GM18951 (cell line): ENCODE results near the gene PRDM15.

Experiments used
- POLR2A ChIP-seq: IDR thresholded peaks from 4 replicates; pipeline ENCODE4 v1.6.1; 2011; ENCODE audit warnings: mild to moderate bottlenecking; ENCODE audit not compliant: insufficient read length, insufficient read depth; ENCODE audit errors: extremely low read depth
- in situ Hi-C: fragments of 300-500 bp; cut with MboI; formaldehyde crosslinking; loops from one replicate; pipeline ENCODE4 v1.12.0; 2022; ENCODE audit warnings: low sequenced_read_pairs, mixed read lengths, inconsistent platforms; ENCODE audit not compliant: unreplicated experiment

PRDM15 gene

DNA sequence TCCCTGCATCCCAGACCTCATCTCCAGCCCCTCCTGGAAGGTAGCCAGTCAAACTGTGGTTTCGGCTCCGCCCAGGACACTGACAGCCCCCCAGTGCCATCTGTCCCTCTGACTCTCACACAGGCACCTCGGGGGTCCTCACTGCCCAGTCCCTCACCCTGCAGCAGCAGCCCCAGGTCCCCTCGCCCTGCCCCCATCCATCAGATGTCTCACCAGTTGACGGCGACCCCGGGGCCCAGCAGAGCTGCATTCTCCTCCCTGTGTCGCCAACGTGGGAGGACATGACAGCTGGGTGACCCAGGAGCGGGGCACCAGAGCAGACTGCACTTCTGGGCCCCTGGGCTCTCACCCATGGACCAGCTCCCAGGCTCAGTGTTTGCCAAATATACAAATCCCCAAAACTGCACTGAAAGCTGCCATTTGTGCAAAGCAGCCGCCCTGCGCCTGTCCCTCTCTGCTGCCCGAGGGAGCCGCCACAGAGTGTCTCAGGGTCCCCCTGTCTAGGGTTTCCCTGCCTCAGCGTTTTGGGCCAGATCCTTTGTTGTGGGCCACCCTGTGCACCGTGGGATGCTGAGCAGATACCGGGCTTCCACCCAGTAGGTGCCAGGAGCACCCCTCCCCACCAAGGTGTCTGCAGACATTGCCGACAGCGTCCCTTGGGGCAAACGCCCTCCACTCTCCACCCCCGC is 48.2 kb downstream of the PRDM15 start:
- no peak for TF ChIP-seq POLR2A
- in situ Hi-C loops, result no loop called here

DNA sequence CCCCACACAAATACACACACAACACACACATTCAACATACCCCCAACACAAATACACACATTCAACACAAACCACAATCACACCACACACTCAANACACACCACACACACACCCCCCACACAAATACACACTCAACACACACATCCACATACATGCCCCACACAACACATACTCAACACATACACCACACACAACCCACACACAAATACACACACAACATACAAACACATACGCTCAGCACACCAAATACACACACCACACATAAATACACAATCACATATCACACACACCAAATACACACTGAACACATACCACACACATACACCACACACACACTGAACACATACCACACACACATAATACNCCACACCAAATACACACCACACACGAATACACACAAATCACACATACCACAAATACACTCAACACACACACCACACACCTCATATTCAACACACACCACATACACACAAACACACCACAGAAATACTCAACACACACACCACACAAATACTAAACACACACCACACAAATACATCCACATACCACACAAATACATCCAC is 48.9 kb downstream of the PRDM15 start:
- in situ Hi-C loops, result no loop called here
- no peak for TF ChIP-seq POLR2A

GRCh38 chr21:41828884-41829360 is 50.2 kb downstream of the PRDM15 start:
- in situ Hi-C loops, result loop anchor here (10.0 kb wide), 1 partner anchor 286 kb away; no protein-coding TSS in a partner anchor

DNA sequence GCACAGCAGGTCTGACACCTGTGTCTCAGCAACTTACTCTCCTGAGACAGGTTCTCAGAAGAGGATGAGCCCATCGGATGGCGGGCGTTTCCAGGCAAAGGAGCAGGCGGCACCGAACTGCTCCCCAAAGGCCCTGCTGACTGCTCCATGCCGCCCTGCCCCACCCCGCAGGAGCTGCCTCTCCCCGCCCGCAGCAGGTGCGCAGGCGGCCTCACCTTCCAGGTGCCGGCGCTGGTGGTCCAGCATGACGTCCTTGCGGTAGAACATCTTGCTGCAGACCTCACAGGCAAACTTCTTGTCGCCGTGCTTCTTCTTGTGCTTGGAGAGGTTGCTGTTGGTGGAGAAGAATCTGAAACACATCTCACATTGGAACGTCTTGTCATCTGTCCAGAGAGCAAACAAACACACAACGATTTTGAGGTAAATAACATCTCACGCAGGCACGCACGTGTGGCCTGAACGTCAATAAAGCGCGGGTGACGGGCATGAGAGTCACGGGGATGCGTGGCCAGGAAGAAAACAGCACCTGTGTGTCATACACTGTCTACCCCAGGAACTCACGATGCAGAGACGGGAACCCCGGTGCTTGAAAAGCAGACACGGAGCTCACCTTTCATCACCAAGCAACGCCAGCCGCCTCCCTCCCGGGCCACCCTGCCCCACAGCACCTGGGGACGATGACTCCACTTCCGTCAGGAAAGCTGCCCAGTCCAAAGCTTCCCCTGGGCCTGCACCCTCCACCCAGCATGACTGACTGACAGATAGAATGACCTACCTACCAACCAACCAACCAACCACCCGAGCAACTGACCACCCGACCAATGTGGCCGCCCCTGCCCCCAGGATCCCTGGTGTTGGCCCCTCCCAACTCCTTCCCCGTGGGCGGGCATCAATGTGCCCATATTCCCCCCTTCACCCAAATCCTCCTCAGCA is 50.9 kb downstream of the PRDM15 start:
- in situ Hi-C loops, result loop anchor here (10.0 kb wide), 1 partner anchor 287 kb away; no protein-coding TSS in a partner anchor
- TF ChIP-seq POLR2A, result no peak

More at GRCh38 chr21:41828884-41829360, 50.2 kb downstream of the PRDM15 start:
- TF ChIP-seq POLR2A, result no peak

GRCh38 chr21:41825881-41826280 is 53.3 kb downstream of the PRDM15 start:
- in situ Hi-C loops, result loop anchor here (10.0 kb wide), 1 partner anchor 289 kb away; no protein-coding TSS in a partner anchor
- TF ChIP-seq POLR2A, result no peak

DNA sequence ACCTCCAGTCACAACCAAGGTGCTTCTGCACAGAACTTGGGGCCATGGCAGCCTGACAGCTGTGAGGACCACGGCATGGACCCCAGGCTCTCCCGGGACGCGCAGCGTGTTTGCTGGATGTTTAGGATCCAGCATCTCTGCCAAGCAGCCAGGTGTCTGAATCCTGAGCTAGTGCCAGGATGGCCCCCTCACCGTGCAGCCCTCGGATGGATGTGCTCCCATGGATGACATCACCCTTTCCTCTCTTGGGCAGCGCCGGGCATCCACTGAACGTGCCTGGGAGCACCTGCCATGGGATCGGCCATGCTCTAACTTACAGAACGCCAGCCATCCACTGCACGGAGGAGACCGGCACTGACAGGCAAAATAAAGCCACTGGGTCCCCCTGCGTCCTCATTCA is 53.9 kb downstream of the PRDM15 start:
- TF ChIP-seq POLR2A, result no peak
- in situ Hi-C loops, result loop anchor here (10.0 kb wide), 1 partner anchor 290 kb away; no protein-coding TSS in a partner anchor

- in situ Hi-C loops, result loop anchor here (10.0 kb wide), 1 partner anchor 290 kb away; no protein-coding TSS in a partner anchor
- no peak for TF ChIP-seq POLR2A
Measured at GRCh38 chr21:41824466-41825207, 54.5 kb downstream of the PRDM15 start.

DNA sequence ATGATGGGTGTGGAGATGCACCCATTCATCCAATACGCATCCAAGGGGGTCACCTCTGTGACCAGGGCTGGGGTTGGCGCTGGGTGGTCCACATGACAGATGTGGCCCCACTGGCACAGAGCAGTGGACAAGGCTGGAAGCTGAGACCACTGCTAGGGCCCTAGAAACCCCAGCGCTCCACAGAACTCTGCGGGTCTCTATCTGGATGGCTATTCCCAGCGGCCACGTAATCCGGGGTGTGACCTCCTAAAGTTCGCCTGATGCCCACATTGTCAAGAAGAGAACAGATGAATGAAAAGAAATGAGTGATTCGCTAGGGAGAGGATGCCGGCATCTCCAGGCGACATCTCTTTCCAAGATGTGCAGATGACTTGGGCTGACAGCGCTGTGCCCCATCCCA is 55.2 kb downstream of the PRDM15 start:
- no peak for TF ChIP-seq POLR2A
- in situ Hi-C loops, result loop anchor here (10.0 kb wide), 1 partner anchor 291 kb away; no protein-coding TSS in a partner anchor

DNA sequence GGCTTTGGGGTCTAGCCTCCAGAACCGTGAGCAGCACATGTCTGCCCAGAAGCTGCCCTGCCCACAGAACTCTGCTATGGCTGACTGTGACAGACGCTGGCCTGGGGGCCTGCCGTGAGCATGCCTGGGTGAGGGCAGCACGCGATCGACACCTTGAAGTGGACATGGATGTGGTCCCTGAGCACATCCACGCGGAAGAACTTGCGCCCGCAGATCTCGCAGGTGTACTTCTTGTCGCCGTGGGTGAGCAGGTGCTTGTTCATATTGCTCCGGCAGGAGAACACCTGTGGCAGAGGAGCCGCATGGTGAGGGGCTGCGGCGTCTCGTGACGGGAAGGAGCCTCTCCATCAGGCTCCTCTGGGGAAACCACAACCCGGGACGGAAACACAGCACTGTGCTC is 56.0 kb downstream of the PRDM15 start:
- TF ChIP-seq POLR2A, result no peak
- in situ Hi-C loops, result loop anchor here (10.0 kb wide), 1 partner anchor 292 kb away; no protein-coding TSS in a partner anchor

DNA sequence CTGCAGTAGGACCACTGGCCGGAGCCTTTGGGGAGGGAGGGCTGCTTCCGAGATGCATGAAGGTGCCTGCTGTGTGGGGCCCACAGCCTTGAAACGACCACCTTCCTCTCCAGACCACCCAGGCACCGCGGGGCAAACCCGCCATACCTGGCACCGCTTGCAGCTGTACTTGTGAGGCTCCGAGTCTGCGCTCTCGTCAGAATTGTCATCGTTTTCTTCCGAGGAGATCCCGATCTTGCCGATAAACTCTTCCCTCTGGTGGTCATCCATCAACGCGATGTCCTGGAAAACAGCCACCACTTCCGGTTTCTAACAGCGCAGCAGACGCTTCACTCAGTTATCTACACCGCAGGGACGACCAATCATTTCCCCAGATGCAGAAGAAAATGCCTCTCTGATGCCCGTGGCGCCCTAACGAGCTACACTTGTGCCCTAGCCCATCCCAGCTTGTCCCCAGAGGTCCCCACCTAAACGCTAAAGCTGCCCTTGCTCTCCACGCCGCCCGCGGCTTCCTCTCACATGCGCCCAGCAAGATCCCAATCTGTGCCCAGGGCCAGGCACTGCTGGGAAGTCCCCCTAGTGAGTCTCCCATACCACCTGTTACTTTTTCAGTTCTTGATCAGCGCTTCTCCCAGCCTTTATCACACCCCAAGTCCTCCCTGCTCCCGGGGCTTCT is 57.2 kb downstream of the PRDM15 start:
- in situ Hi-C loops, result loop anchor here (10.0 kb wide), 1 partner anchor 293 kb away; no protein-coding TSS in a partner anchor

GRCh38 chr21:41821081-41821755 is 57.9 kb downstream of the PRDM15 start:
- in situ Hi-C loops, result loop anchor here (10.0 kb wide), 1 partner anchor 294 kb away; no protein-coding TSS in a partner anchor
- no peak for TF ChIP-seq POLR2A

More for the DNA sequence above, 57.2 kb downstream of the PRDM15 start:
- no peak for TF ChIP-seq POLR2A
